K562 (cell line): ENCODE measurements around the gene DGCR8. TPM values are rescaled to one million over a fixed set of nuclear protein-coding genes. Genes with fewer than 3 reads are reported as not detected.

ENCODE experiments used
- BDP1 ChIP-seq: IDR thresholded peaks from 3 replicates; pipeline ENCODE4 v1.6.1; 2011; ENCODE audit not compliant: insufficient read length, insufficient read depth
- CTCF ChIP-seq, 3 experiments: IDR thresholded peaks in 2 of 3; conservative IDR thresholded peaks in 1 of 3; 2 replicates each; pipeline ENCODE4 v1.5.1; 2011 to 2012; ENCODE audit warnings: low read length in 3 of 3, mild to moderate bottlenecking in 3 of 3, control low read depth in 2 of 3, improper control_type of control experiment in 1 of 3, inconsistent platforms in 1 of 3, low read depth in 1 of 3, mixed read lengths in 1 of 3, moderate library complexity in 1 of 3; ENCODE audit not compliant: insufficient read depth in 2 of 3
- HDAC1 ChIP-seq, 2 experiments: fragments of 450-650 bp; IDR thresholded peaks; 2 replicates each; pipeline ENCODE4 v1.6.1; 2016 to 2017; ENCODE audit warnings: inconsistent platforms in 1 of 2, mild to moderate bottlenecking in 1 of 2, moderate library complexity in 1 of 2
- HLTF ChIP-seq: fragments of 450-650 bp; IDR thresholded peaks from 2 replicates; pipeline ENCODE4 v1.6.1; 2016
- KLF16 ChIP-seq: IDR thresholded peaks from 2 replicates; pipeline ENCODE4 v1.6.1; 2016; ENCODE audit warnings: antibody characterized with exemption
- NCOA4 ChIP-seq: fragments of 450-650 bp; IDR thresholded peaks from 2 replicates; pipeline ENCODE4 v1.6.1; 2018; ENCODE audit warnings: mild to moderate bottlenecking; ENCODE audit not compliant: partially characterized antibody
- POLR2H ChIP-seq: IDR thresholded peaks from 2 replicates; pipeline ENCODE4 v1.6.1; 2016; ENCODE audit warnings: missing genetic modification characterization, low read depth, mild to moderate bottlenecking, control low read depth, missing compliant biosample characterization, moderate library complexity
- SFPQ ChIP-seq: fragments of 200-400 bp; formaldehyde crosslinking; IDR thresholded peaks from 2 replicates; pipeline ENCODE4 v1.6.1; 2017; ENCODE audit warnings: mild to moderate bottlenecking, low read depth, low read length, moderate library complexity
- TRIM25 ChIP-seq: fragments of 450-650 bp; IDR thresholded peaks from 2 replicates; pipeline ENCODE4 v1.7.0; 2016; ENCODE audit warnings: borderline replicate concordance
- XRCC5 ChIP-seq: fragments of 200-400 bp; formaldehyde crosslinking; IDR thresholded peaks from 2 replicates; pipeline ENCODE4 v1.6.1; 2017; ENCODE audit warnings: low read depth, mild to moderate bottlenecking, low read length
- YBX1 ChIP-seq: fragments of 450-650 bp; IDR thresholded peaks from 2 replicates; pipeline ENCODE4 v1.7.1; 2016; ENCODE audit warnings: mild to moderate bottlenecking
- ZEB2 ChIP-seq: fragments of 450-650 bp; IDR thresholded peaks from 2 replicates; pipeline ENCODE4 v1.6.1; 2016
- ZFPM2 ChIP-seq: fragments of 250-450 bp; sonication (Bioruptor Pico); IDR thresholded peaks from 2 replicates; pipeline ENCODE4 v1.5.1; 2022; ENCODE audit warnings: mild to moderate bottlenecking
- ZNF263 ChIP-seq: sonication (generic); formaldehyde crosslinking; IDR thresholded peaks from 2 replicates; pipeline ENCODE4 v1.8.0; 2022; ENCODE audit warnings: mild to moderate bottlenecking, missing genetic modification reagents, borderline replicate concordance
- ZNF311 ChIP-seq: fragments of 250-450 bp; sonication (Bioruptor Pico); IDR thresholded peaks from 2 replicates; pipeline ENCODE4 v1.4.0; 2020; ENCODE audit warnings: mild to moderate bottlenecking, moderate library complexity
- ZNF586 ChIP-seq: fragments of 450-650 bp; formaldehyde crosslinking; conservative IDR thresholded peaks from 2 replicates; pipeline ENCODE4 v1.4.0; 2020; ENCODE audit warnings: mild to moderate bottlenecking, moderate library complexity
- ZNF609 ChIP-seq: sonication (generic); formaldehyde crosslinking; IDR thresholded peaks from 2 replicates; pipeline ENCODE4 v1.8.1; 2023; ENCODE audit warnings: missing genetic modification reagents, mild to moderate bottlenecking, borderline replicate concordance
- ZNF79 ChIP-seq: fragments of 250-450 bp; sonication (Bioruptor Pico); IDR thresholded peaks from 2 replicates; pipeline ENCODE4 v1.4.0; 2020; ENCODE audit warnings: low read depth, mild to moderate bottlenecking, moderate library complexity
- polyA plus RNA-seq, 8 experiments: library from polyadenylated mRNA; depleted of rRNA in 4 of 8; stranded (reverse) in 5 of 8; unstranded in 3 of 8; fragments of >200 nt; fragmentation: Nextera tagmentation in 2 of 8; fragmentation: Illumina TruSeq in 1 of 8; extraction: Ambion mirVana in 2 of 8; extraction: Trizol in 1 of 8; gene quantifications; 2 replicates each; pipeline versions ENCODE4 v1.2.1 to v1.2.3, GENCODE V29; 2011 to 2014; ENCODE audit warnings: inconsistent platforms in 1 of 8, missing spikeins in 1 of 8
- total RNA-seq, 7 experiments: library from RNA; depleted of rRNA in 6 of 7; stranded (reverse); fragments of >200 nt in 6 of 7; fragmentation: Illumina TruSeq in 2 of 7; extraction: Trizol in 2 of 7; gene quantifications; 2 replicates each; pipeline versions ENCODE4 v1.2.1 to v1.2.3, GENCODE V29; 2011 to 2021; ENCODE audit warnings: low replicate concordance in 1 of 7

The DGCR8 gene
- total and polyA plus RNA-seq, 9 of the 15 experiments (the other 6 are each of a cell fraction or from before 2014, with no cell fraction given), result 5.9 to 144 (median 80.1) TPM

DNA sequence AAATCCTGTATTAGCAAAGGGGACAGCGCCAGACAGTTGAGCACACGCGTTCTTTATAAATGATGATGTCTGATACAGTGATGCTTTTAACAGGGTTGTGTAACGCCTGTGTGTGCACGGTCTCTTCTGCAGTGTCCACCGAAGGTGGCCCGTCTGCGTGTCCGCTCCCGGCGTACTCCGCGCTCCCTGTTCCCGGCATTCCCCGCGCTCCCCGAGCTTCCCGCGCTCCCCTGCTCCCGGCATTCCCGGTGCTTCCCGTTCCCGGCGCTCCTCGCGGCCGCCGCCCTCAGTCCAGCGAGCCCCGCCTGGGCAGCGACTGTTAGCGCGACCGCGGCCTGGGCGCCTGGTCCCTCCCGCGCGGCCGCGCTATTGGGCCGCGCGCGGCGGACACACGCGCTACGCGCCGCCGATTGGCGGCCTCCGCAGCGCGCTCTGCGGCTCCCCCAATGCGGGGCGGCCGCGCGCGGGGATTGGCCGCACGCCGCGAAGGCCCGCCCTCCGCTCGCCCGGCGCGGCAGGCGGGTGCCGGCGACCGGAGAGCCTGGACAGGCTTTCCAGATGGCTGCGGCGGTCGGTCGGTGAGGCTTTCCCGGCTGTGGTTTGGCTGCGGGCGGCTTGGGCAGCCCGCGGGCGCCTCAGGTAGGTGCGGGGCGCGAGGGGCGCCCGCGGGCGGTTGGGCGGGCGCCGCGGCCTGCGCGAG is at the start of gene DGCR8 (continued):
- TF ChIP-seq SFPQ (no peak), XRCC5 (no peak), TRIM25 (no peak), ZFPM2 (CRISPR knock-in tag) (0 out of 2 replicates have a peak, but pooled peaks have one; percentile 13), YBX1 (no peak), ZNF311 (CRISPR knock-in tag) (no peak; the same call in 1 of the 2 replicates), BDP1 (no peak), ZEB2 (no peak), ZNF586 (0 out of 2 replicates have a peak, but pooled peaks have one; percentile 36), ZNF79 (CRISPR knock-in tag) (0 out of 2 replicates have a peak, but pooled peaks have one; percentile 53), KLF16 (no peak), CTCF (IDR thresholded peaks at IDR 0.05 in 2 of 3, conservative IDR thresholded peaks at IDR 0.05 in 1 of 3; ENCODE audit: insufficient read depth in 2 of 3, low read depth in 1 of 3, low read length in 3 of 3) (peak in 2 of 3 experiments; percentile 8 to 9; a peak in 2 of 6 replicates), ZNF263 (CRISPR knock-in tag) (no peak), POLR2H (tag) (no peak), NCOA4 (no peak), HLTF (no peak), ZNF609 (no peak), HDAC1 (IDR thresholded peaks at IDR 0.05) (no peak)
